Right ventricle myocardium superior (tissue), 1 donor: ENCODE results near the gene TNFRSF4. TPM values are rescaled to one million over a fixed set of nuclear protein-coding genes. Genes with fewer than 3 reads are reported as not detected.

Experiments used
- ATAC-seq: fragments of 200-7000 bp; cut with Tn5 transposase; one replicate; pipeline ENCODE4 v1.9.1; 2020; ENCODE audit warnings: mild to moderate bottlenecking; ENCODE audit not compliant: poor library complexity
- DNase-seq: peaks from one replicate; pipeline ENCODE4 v3.0.0-alpha.2; 2020
- intact Hi-C: fragments of 100-400 bp; cut with DNase I; formaldehyde crosslinking; loops from one replicate; pipeline ENCODE4 v1.11.2; 2022
- microRNA-seq: library from miRNA; unstranded; fragments of <30 nt; microRNA quantifications from one replicate; pipeline ENCODE4 v1.2.0, GENCODE V29; 2020
- total RNA-seq: library from RNA; stranded (reverse); fragmentation: NEBNext Ultra II Directional; extraction: Animal tissue kit (Norgen Biotek cat#: 25700); gene quantifications from one replicate; pipeline ENCODE4 v1.2.1, GENCODE V29; 2021
- donor health status: DM: no; HTN: yes; CAD: no; lungs with severe emphysema.

TNFRSF4 gene
- total RNA-seq, 1 donor from 2014 or later = 2.1 TPM

DNA sequence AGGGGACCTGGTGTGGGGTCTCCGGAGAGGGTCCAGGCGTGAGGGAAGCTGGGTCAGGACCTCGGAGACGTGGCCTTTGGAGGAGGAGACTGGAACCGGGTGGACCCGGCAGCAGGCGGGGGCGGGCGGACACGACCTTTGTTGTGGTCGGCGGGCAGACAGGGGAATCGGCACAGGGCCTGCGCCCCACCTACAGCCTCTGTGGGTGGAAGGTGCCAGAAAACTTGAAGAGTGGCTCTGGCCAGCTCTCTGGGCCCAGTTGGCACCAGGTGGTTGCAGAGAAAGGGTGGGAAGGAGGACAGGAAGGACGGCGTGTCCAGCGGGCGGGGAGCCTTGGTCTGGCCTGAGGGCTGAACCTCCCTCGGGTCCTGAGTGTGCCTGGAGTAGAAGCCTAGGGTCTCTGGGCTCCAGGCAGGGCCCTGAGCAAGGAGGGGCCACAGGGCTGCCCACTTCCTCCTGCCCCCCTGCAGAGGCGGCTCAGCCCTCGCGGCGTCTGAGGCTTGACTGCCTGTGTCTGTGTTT, 48.0 kb downstream of the TNFRSF4 start:
- no peak for ATAC-seq
- intact Hi-C loops = no loop called here
- no peak for DNase-seq

DNA sequence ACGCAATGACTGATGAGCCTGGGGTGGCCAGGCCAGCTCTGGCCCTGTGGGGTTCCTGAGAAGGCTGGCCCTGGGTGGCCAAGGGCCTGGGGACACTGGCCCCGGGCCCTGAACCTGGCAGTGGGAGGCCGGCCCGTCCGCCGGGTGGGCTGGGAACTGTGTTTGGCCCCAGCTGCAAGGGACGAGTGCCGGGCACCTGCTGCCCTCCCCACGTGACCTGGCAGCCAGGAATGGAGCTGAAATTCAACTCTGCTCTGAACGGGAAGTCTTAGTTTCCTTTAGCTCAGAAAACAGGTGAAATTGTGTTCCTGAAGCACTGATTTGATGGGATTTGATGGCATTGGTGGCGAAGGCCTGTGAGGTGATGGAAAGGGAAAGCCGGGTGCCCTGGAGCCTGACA, 48.5 kb downstream of the TNFRSF4 start:
- no peak for DNase-seq
- intact Hi-C loops = no loop called here
- no peak for ATAC-seq

DNA sequence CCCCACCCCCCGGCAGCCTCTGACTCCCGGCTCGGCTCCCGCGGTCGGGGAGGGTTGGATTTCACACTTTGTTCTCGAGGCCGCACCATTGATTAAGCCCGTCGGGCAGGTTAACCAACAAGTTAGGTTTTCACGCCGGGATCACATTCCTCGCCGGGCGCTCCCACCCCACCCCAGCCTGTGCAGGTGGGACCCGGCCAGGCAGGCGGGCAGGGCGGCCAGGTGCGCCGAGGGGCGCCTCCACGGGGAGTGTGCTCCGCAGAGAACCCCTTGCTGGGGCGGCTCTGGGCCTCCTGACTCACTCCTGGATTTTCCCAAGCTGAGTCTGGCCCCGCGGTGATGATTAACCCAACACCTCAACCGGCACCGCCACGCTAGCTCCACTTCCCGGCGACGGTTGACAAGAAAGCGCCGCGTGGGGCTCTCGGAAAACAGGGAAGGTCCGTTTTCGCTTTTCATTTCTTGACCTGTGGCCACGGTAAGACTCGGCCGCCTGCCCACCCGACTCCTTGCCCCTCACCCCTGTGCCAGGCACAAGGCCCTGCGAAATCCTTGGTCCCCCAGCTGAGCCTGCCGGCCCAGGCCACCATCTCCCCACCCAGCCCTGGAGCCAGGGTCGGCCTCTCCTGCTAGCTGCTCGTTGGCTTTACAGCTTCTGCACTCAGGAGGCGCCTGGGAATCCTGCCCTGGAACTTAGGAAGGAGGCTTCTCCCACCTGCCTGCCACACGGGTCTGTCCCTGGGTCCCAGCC, 49.1 kb downstream of the TNFRSF4 start:
- no peak for ATAC-seq
- intact Hi-C loops = no loop called here

DNA sequence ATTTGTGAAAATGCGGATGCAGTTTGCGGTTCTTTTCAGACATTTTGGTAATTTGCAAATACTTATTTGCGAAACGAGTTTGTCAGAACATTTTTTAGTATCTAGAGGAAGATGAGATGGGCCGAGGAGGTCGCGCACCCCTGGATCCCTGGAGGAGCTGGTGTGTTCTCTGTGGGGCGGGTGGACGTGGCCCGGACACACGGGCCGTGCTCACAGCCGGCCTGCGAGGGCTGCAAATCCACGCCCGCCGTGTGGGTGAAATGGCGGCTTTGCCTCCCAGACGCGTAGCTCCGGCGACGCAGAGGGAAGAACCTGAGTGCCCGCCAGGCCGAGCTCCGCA, 49.6 kb downstream of the TNFRSF4 start:
- DNase-seq (no peak), ATAC-seq (no peak)
- intact Hi-C loops = no loop called here

More for the DNA sequence above, 49.1 kb downstream of the TNFRSF4 start:
- DNase-seq = no peak

DNA sequence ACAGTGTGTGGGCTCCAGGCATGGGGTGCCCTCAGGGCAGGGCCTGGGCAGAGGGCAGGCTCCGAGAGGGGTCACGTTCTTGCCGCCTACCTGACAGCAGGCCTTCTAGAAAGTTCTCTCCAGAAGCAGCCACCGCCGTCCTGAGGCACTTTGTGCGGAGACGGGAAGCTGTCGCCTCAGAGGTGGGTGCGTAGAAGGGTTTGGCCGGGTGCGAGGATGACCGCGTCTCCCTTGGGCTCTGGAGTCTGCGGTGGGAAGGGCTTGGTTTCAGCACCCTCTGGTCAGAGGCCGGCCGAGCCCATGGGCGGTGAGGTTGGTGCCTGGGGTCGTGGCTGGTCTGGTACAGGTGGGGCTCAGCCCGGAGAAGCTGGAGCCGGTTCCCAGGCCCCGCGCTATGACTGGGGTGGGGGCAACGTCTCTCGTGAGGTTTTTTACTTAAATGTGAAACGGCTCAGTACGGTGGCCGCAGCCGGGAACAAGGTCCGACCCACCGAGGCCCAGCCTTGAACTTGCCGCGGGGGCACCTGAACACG, 50.3 kb downstream of the TNFRSF4 start:
- intact Hi-C loops = no loop called here
- no peak for DNase-seq
- ATAC-seq = no peak

DNA sequence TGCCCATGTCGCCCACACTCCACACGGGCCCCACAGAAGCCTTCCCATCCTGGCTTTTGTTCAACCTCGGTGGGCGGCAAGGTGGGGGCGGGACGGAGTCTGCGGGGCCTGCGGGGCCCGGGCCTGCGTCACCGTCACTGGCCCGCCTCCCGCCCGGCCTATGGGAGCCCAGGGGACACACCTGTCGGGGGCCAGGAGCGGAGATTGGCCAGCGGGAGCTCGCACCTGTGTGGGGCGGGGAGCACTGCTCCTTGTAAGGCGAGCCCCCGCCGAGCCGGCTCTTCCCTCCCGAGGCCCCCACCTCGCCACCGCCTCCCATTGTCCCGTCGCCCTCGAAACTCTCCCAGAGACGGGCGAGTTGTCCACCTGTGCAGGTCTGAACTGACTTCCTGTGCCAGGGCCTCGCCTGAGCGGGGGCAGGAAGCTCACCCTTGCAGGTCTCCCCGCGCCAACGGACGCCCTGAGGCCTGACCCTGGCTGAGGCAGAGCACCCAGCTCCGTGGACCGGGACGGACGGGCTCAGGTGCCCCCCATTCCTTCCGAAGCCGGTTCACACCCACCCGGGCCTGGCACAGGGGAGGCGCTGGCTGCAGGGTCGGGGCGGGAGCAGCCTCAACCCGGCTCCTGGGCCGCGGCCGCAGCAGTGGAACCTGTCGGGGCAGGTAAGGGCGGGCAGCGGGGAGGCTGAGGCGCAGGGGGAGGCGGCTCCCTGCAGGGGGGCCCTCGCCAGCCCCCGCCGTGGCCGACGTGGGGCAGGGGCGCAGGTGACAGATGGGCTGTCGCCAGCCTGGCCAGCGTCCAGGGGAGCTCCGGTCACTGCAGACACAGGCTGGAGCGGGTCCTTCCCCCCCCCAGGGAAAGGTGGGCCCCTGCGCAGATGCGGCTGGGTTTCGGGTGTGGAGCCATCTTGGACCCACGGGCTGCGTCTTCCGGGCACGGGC, 51.1 kb downstream of the TNFRSF4 start:
- intact Hi-C loops = no loop called here
- ATAC-seq = no peak
- DNase-seq = no peak

DNA sequence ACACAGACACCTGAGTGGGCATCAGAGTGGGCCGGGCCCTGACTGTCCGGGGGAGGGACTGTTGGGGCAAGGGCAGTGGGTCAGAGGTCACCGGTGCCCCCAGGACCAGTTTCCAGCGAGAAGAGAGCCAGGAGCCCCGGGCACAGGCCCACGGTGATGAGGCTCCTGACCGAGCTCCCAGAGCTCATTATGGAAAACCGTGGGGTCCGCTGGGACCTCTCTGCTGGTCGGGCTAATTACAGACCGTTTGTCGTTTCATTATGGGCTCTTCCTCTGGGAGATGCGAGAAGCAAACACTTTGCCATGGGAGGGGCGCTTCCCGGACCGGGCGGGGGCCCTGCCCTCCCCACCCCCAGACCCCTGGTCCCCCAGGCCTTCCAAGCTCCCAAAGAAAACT, 52.3 kb downstream of the TNFRSF4 start:
- intact Hi-C loops = no loop called here
- no peak for ATAC-seq
- DNase-seq = no peak

Small RNA genes within 50 kb of the gene (microRNA-seq; reads per million reads assigned to microRNA genes)
- gene MIR200A (not detected), gene MIR200B (2.9 reads per million), gene MIR429 (1.6 reads per million)

Other genes with a start within 250 kb of the TNFRSF4 start
- gene PLEKHN1, start 247.7 kb downstream of the TNFRSF4 start, total RNA-seq = not detected
- 170 TPM for gene PERM1, start 232.1 kb downstream of the TNFRSF4 start, total RNA-seq
- 27.4 TPM for gene HES4, start 214.1 kb downstream of the TNFRSF4 start, total RNA-seq
- 13.3 TPM for gene ISG15, start 200.7 kb downstream of the TNFRSF4 start, total RNA-seq
- gene AGRN, start 194.0 kb downstream of the TNFRSF4 start, total RNA-seq = 12.8 TPM
- not detected for gene RNF223, start 139.8 kb downstream of the TNFRSF4 start, total RNA-seq
- 2.4 TPM for gene C1orf159, start 98.1 kb downstream of the TNFRSF4 start, total RNA-seq
- gene TTLL10, start 40.3 kb downstream of the TNFRSF4 start, total RNA-seq = 0.22 TPM
- 0.32 TPM for gene TNFRSF18, start 7.6 kb downstream of the TNFRSF4 start, total RNA-seq
- gene SDF4, start 17.8 kb upstream of the TNFRSF4 start, total RNA-seq = 110 TPM
- gene B3GALT6, start 18.1 kb upstream of the TNFRSF4 start, total RNA-seq = 8.6 TPM
- gene C1QTNF12, start 32.6 kb upstream of the TNFRSF4 start, total RNA-seq = 0.51 TPM
- 34.7 TPM for gene UBE2J2, start 59.7 kb upstream of the TNFRSF4 start, total RNA-seq
- 2.6 TPM for gene SCNN1D, start 66.3 kb upstream of the TNFRSF4 start, total RNA-seq
- 56.3 TPM for gene ACAP3, start 93.8 kb upstream of the TNFRSF4 start, total RNA-seq
- gene PUSL1, start 94.4 kb upstream of the TNFRSF4 start, total RNA-seq = 10.6 TPM
- 70.9 TPM for gene INTS11, start 110.5 kb upstream of the TNFRSF4 start, total RNA-seq
- 113 TPM for gene CPTP, start 110.6 kb upstream of the TNFRSF4 start, total RNA-seq
- 0.40 TPM for gene TAS1R3, start 117.1 kb upstream of the TNFRSF4 start, total RNA-seq
- 126 TPM for gene DVL1, start 135.3 kb upstream of the TNFRSF4 start, total RNA-seq
- 21.7 TPM for gene MXRA8, start 144.4 kb upstream of the TNFRSF4 start, total RNA-seq
- gene AURKAIP1, start 161.1 kb upstream of the TNFRSF4 start, total RNA-seq = 271 TPM
- 45.7 TPM for gene CCNL2, start 185.2 kb upstream of the TNFRSF4 start, total RNA-seq
- gene MRPL20, start 193.1 kb upstream of the TNFRSF4 start, total RNA-seq = 144 TPM
- 1.8 TPM for gene ANKRD65, start 207.1 kb upstream of the TNFRSF4 start, total RNA-seq
- gene VWA1, start 221.5 kb upstream of the TNFRSF4 start, total RNA-seq = 17.1 TPM
- gene ATAD3C, start 235.5 kb upstream of the TNFRSF4 start, total RNA-seq = 0.94 TPM